Fibroblast of pulmonary artery (primary cell): Measurements from ENCODE around the gene POLN.

Source experiments
- DNase-seq: peaks from one replicate; pipeline ENCODE4 v3.0.0-alpha.2; 2010; ENCODE audit warnings: low read depth
- H3K4me3 ChIP-seq: replicated peaks from 2 replicates; pipeline ENCODE4 v1.5.1; 2011; ENCODE audit warnings: low read depth, mild to moderate bottlenecking, control low read depth, low read length, moderate library complexity
- TF ChIP-seq, protein P1 (sequence below): IDR thresholded peaks from 2 replicates; pipeline ENCODE4 v1.5.1; 2011; ENCODE audit warnings: mild to moderate bottlenecking, control low read depth, low read length, inconsistent platforms; ENCODE audit errors: missing control alignments

POLN gene

DNA sequence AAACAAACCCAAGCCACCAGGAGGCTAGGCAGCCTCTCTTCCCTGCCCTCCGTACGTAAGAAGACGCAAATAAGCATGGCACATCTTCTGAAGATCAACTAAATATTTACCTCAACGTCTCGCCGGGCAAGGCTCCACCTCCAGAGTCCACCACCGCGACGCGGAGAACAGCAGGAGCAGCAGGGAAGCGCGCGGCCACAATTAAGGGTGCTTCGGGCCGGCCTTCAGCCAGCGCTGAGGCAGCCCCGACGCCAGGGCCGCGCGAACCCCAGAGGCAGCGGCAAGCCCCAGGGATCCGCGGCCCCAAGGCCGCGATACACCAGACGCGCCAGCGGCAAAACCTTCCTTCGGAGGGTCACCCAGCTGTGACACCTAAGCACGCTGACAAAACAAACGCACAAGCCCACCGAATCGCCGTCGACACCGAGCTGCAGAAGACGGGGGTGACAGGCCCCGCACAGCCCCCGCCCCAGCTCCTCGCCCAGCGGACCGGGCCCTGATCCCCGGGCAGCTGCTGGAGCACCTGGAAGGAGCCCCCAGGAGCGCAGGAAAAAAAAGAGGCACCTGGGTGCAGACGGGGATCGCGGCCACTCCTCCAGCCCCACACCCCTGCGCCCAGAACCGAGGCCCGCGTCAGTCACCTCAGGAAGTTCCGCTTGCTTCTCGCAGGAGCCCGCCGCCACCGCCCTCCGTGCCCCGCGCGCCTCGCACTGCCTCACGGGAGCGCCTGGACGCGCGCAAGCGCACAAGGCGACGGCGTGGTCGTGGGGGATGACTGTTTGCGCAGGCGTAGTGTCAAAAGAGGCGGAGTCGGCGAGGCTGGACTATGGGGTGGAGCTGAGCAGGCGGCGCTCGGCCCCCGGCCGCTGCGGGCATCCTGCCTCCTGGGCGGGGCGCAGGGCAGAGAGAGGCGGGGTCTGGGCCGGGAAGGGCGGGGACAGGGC, at the start of gene POLN, which contains the start of gene HAUS3:
Gene POLN (minus strand): TSS at position 712 of the 944 bp plus-strand sequence. CDS start 12,890 bp downstream, outside the sequence.
Gene HAUS3 (minus strand): TSS at position 712 of the 944 bp plus-strand sequence. CDS start 1,175 bp downstream, outside the sequence.
- TF ChIP-seq, protein P1, sequence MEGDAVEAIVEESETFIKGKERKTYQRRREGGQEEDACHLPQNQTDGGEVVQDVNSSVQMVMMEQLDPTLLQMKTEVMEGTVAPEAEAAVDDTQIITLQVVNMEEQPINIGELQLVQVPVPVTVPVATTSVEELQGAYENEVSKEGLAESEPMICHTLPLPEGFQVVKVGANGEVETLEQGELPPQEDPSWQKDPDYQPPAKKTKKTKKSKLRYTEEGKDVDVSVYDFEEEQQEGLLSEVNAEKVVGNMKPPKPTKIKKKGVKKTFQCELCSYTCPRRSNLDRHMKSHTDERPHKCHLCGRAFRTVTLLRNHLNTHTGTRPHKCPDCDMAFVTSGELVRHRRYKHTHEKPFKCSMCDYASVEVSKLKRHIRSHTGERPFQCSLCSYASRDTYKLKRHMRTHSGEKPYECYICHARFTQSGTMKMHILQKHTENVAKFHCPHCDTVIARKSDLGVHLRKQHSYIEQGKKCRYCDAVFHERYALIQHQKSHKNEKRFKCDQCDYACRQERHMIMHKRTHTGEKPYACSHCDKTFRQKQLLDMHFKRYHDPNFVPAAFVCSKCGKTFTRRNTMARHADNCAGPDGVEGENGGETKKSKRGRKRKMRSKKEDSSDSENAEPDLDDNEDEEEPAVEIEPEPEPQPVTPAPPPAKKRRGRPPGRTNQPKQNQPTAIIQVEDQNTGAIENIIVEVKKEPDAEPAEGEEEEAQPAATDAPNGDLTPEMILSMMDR, result peak; percentile 16

DNA sequence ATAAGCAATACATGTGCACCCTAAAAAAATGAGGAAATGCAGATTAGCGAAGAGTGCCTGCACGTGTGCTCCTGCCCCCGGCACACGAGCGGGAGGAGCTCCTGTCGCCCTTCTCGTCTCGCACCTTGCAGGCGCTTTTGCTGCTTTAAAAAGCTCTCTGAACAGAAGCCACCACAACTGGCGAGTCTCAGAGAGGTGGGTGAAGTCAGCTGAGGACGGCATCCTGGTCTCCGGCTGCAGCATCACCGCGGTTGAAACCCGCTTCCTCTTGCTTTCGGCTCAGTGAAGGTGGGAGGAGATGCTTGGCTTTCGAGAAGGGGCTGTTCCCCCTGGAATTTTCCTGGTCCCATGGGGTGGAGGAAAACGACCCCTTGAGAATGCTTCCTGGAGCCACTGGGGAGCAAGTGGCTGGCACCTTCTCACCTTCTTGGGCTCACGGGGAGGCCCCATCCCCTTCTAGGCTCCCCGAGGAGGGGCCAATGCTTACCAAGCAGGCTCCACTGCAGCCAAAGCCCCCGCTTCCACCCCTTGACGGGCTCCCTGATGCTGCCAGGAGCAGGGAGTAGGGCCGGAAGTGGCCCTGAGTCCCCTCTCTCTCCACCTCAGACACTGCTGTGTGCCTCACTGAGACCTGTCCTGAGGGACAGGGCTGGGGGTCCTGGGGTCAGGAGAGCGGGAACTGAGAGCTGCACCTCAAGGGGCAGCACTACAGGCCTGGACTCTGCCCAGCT, 49.2 kb upstream of the POLN start:
- no peak overlapping the region for H3K4me3 ChIP-seq
- no peak for DNase-seq
- TF ChIP-seq, protein P1, result no peak

More for the DNA sequence above, at the start of gene POLN, which contains the start of gene HAUS3:
- peak; percentile 98 for DNase-seq
- H3K4me3 ChIP-seq, result peak within 1 kb of the TSS; percentile 90

DNA sequence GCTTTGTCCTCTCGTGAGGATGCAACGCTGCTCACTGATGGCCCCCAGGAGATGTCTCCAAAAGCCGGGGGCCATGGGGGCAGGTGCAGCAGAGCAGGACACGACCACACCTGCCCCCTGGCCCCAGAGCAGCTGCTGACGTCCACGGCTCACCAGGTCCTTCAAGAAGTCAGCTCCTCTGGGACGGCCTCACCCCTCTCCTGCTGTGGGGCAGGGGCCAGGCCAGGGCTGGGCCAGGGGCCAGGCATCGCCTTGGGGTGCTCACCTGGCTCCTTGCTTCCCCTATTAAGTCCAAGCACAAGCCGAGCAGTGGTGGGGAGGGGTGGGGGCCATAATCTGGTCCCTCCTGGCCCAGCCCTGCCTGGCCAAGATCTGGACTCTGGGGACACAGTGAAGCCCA, 48.6 kb upstream of the POLN start:
- TF ChIP-seq, protein P1, result no peak
- no peak for DNase-seq

DNA sequence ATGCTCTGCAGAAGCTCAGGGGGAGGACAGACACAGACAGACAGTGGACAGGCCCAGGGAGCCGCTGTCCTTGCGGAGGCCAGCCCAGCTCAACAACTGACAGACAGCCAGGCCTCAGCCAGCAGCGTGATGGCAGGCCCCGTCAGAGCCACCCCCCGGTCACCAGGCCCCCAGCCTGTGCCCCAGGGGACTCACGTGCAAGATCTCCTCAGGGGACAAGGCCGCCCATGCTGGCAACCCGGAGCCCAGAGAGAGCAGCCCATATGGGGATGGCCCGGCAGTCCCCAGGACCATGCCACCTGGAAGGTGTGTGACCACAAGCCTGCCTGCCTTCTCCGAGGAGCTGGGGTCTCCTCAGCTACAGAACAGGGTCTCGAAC, 48.0 kb upstream of the POLN start:
- no peak for DNase-seq
- no peak overlapping the region for H3K4me3 ChIP-seq
- TF ChIP-seq, protein P1, result no peak

More for the DNA sequence above, 48.6 kb upstream of the POLN start:
- no peak overlapping the region for H3K4me3 ChIP-seq

DNA sequence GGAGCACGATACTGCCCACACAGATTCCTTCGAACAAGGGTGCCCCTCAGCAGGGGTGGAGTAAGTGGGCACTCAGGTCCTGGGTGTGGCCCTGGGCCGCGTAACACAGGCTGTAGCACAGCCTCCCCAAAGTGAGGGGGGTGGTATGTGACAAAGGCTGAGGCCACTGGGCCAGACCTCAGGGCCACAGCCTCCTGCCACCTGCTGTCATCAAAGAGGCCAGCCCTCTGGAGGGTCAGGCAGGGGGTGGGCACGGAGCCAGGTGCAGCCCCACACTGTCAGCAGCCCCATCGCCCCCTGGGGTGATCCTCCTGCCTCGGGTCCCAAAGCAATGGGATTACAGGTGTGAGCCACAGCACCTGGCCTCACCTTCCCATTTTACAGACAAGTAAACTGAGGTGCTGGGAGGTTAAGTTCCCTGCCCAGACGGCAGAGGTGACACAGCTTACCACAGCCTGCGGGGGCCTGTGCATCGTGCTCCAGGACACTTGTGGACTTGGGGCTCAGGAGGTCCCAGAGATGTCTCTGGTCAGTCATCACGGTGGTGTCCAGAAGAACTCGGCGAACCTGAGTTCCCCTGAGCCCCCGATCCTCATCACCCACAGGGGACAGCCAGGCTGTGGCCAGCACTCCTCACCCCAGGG, 47.5 kb upstream of the POLN start:
- TF ChIP-seq, protein P1, result no peak
- DNase-seq, result no peak
- H3K4me3 ChIP-seq, result no peak overlapping the region

DNA sequence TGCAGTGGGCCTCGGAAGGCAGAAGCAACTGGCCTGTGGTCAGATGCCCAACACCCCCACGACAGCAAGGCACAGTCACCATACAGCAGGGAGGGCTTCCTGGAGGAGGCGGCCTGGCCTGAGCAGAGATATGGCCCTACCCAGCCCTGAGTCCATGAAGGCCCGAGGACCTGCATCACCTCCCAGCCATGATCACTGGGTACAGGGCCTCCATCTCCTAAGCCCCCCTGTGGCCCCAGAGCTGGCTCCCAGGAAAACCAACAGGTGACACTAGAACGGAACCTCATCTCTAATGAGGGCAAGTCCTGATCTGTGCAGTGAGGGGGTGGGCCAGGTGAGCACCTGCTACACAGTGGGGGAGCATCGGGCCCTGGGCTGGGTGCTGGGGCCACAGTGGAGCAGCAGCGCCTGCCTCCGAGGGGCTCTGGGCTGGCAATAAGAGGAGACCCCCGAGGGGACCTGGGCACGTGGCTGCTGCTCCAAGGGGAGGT, 46.2 kb upstream of the POLN start:
- no peak for DNase-seq
- no peak overlapping the region for H3K4me3 ChIP-seq
- TF ChIP-seq, protein P1, result no peak
